ENCODE results near the gene HES5. TPM values are rescaled to one million over a fixed set of nuclear protein-coding genes. Genes with fewer than 3 reads are reported as not detected.

The HES5 gene
- total and polyA plus RNA-seq, 10 of the 15 experiments (the other 5 are each of a cell fraction or from before 2014, with no cell fraction given) = 0.12 to 0.15 TPM; not detected in 8

DNA sequence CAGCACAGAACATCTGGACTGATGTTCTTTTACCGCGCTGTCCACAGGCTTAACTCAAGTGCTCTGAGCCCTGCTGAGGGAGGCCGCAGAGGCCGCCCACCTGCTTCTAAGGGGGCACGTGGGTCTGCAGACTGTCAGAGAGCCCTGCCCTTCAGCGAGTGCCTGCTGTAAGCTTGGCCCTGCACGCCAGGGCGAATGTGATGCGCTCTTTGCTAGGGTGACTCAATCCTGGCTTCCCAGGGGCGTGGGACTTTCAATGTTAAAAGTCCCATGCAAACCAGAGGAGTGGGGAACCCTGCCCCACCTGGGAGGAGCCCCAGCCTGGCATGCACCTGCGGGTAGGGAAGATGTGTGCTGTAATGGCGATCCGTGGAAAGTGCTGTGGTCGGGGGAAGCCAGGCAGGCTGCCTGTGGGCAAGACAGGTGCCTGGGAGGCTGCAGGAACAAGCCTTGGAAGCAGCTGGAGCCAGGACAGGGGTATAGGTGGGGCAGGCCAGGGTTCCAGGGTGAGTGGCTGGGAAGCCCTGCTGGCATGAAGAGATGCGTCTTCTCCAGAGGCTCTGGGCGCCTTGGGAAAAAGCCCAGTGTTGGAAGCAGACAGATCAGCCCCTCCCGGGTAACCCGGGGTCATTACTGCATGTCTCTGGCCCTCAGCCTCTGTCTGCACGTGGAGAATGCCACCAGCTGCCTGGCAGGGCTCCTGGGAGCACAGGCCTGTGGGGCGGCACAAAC is 3.1 kb downstream of the HES5 start (continued):
- TF ChIP-seq, protein P1, sequence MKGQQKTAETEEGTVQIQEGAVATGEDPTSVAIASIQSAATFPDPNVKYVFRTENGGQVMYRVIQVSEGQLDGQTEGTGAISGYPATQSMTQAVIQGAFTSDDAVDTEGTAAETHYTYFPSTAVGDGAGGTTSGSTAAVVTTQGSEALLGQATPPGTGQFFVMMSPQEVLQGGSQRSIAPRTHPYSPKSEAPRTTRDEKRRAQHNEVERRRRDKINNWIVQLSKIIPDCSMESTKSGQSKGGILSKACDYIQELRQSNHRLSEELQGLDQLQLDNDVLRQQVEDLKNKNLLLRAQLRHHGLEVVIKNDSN (IDR thresholded peaks at IDR 0.05; ENCODE audit: borderline replicate concordance, extremely low read length, insufficient read depth, low read depth, low read length) = peak; percentile 74
- TF ChIP-seq RCOR1 (conservative IDR thresholded peaks at IDR 0.05; ENCODE audit: low read depth, low read length) (no peak), TARDBP (IDR thresholded peaks at IDR 0.05; ENCODE audit: borderline replicate concordance) (no peak), CREM (IDR thresholded peaks at IDR 0.05; ENCODE audit: low read depth) (no peak), NBN (IDR thresholded peaks at IDR 0.05) (0 out of 2 replicates have a peak, but pooled peaks have one; percentile 49), JUND (IDR thresholded peaks at IDR 0.05; ENCODE audit: low read depth, low read length) (no peak), CHD1 (IDR thresholded peaks at IDR 0.05; ENCODE audit: low read depth, low read length) (no peak), SP1 (IDR thresholded peaks at IDR 0.05; ENCODE audit: low read depth, low read length) (no peak), SMAD1 (IDR thresholded peaks at IDR 0.05; ENCODE audit: low read depth, partially characterized antibody) (no peak), MXI1 (IDR thresholded peaks at IDR 0.05; ENCODE audit: low read depth, low read length) (no peak), CEBPB (IDR thresholded peaks at IDR 0.05; ENCODE audit: borderline replicate concordance in 1 of 2, low read depth in 2 of 2, low read length in 2 of 2) (no peak)
- TF ChIP-seq, protein P2, sequence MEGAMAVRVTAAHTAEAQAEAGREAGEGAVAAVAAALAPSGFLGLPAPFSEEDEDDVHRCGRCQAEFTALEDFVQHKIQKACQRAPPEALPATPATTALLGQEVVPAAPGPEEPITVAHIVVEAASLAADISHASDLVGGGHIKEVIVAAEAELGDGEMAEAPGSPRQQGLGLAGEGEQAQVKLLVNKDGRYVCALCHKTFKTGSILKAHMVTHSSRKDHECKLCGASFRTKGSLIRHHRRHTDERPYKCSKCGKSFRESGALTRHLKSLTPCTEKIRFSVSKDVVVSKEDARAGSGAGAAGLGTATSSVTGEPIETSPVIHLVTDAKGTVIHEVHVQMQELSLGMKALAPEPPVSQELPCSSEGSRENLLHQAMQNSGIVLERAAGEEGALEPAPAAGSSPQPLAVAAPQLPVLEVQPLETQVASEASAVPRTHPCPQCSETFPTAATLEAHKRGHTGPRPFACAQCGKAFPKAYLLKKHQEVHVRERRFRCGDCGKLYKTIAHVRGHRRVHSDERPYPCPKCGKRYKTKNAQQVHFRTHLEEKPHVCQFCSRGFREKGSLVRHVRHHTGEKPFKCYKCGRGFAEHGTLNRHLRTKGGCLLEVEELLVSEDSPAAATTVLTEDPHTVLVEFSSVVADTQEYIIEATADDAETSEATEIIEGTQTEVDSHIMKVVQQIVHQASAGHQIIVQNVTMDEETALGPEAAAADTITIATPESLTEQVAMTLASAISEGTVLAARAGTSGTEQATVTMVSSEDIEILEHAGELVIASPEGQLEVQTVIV (IDR thresholded peaks at IDR 0.05; ENCODE audit: borderline replicate concordance, partially characterized antibody) = no peak
- TF ChIP-seq, protein P3, sequence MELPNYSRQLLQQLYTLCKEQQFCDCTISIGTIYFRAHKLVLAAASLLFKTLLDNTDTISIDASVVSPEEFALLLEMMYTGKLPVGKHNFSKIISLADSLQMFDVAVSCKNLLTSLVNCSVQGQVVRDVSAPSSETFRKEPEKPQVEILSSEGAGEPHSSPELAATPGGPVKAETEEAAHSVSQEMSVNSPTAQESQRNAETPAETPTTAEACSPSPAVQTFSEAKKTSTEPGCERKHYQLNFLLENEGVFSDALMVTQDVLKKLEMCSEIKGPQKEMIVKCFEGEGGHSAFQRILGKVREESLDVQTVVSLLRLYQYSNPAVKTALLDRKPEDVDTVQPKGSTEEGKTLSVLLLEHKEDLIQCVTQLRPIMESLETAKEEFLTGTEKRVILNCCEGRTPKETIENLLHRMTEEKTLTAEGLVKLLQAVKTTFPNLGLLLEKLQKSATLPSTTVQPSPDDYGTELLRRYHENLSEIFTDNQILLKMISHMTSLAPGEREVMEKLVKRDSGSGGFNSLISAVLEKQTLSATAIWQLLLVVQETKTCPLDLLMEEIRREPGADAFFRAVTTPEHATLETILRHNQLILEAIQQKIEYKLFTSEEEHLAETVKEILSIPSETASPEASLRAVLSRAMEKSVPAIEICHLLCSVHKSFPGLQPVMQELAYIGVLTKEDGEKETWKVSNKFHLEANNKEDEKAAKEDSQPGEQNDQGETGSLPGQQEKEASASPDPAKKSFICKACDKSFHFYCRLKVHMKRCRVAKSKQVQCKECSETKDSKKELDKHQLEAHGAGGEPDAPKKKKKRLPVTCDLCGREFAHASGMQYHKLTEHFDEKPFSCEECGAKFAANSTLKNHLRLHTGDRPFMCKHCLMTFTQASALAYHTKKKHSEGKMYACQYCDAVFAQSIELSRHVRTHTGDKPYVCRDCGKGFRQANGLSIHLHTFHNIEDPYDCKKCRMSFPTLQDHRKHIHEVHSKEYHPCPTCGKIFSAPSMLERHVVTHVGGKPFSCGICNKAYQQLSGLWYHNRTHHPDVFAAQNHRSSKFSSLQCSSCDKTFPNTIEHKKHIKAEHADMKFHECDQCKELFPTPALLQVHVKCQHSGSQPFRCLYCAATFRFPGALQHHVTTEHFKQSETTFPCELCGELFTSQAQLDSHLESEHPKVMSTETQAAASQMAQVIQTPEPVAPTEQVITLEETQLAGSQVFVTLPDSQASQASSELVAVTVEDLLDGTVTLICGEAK (IDR thresholded peaks at IDR 0.05; ENCODE audit: borderline replicate concordance) = no peak
- TF ChIP-seq, protein P4, sequence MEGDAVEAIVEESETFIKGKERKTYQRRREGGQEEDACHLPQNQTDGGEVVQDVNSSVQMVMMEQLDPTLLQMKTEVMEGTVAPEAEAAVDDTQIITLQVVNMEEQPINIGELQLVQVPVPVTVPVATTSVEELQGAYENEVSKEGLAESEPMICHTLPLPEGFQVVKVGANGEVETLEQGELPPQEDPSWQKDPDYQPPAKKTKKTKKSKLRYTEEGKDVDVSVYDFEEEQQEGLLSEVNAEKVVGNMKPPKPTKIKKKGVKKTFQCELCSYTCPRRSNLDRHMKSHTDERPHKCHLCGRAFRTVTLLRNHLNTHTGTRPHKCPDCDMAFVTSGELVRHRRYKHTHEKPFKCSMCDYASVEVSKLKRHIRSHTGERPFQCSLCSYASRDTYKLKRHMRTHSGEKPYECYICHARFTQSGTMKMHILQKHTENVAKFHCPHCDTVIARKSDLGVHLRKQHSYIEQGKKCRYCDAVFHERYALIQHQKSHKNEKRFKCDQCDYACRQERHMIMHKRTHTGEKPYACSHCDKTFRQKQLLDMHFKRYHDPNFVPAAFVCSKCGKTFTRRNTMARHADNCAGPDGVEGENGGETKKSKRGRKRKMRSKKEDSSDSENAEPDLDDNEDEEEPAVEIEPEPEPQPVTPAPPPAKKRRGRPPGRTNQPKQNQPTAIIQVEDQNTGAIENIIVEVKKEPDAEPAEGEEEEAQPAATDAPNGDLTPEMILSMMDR (IDR thresholded peaks at IDR 0.05 in 2 of 3, conservative IDR thresholded peaks at IDR 0.05 in 1 of 3; ENCODE audit: control insufficient read depth in 2 of 3, extremely low read depth in 1 of 3, insufficient read depth in 1 of 3, low read depth in 3 of 3, low read length in 3 of 3) = no peak
- TF ChIP-seq, protein P5, sequence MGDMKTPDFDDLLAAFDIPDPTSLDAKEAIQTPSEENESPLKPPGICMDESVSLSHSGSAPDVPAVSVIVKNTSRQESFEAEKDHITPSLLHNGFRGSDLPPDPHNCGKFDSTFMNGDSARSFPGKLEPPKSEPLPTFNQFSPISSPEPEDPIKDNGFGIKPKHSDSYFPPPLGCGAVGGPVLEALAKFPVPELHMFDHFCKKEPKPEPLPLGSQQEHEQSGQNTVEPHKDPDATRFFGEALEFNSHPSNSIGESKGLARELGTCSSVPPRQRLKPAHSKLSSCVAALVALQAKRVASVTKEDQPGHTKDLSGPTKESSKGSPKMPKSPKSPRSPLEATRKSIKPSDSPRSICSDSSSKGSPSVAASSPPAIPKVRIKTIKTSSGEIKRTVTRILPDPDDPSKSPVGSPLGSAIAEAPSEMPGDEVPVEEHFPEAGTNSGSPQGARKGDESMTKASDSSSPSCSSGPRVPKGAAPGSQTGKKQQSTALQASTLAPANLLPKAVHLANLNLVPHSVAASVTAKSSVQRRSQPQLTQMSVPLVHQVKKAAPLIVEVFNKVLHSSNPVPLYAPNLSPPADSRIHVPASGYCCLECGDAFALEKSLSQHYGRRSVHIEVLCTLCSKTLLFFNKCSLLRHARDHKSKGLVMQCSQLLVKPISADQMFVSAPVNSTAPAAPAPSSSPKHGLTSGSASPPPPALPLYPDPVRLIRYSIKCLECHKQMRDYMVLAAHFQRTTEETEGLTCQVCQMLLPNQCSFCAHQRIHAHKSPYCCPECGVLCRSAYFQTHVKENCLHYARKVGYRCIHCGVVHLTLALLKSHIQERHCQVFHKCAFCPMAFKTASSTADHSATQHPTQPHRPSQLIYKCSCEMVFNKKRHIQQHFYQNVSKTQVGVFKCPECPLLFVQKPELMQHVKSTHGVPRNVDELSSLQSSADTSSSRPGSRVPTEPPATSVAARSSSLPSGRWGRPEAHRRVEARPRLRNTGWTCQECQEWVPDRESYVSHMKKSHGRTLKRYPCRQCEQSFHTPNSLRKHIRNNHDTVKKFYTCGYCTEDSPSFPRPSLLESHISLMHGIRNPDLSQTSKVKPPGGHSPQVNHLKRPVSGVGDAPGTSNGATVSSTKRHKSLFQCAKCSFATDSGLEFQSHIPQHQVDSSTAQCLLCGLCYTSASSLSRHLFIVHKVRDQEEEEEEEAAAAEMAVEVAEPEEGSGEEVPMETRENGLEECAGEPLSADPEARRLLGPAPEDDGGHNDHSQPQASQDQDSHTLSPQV (IDR thresholded peaks at IDR 0.05) = no peak
